ENCODE results near the gene KIF16B.

DNA sequence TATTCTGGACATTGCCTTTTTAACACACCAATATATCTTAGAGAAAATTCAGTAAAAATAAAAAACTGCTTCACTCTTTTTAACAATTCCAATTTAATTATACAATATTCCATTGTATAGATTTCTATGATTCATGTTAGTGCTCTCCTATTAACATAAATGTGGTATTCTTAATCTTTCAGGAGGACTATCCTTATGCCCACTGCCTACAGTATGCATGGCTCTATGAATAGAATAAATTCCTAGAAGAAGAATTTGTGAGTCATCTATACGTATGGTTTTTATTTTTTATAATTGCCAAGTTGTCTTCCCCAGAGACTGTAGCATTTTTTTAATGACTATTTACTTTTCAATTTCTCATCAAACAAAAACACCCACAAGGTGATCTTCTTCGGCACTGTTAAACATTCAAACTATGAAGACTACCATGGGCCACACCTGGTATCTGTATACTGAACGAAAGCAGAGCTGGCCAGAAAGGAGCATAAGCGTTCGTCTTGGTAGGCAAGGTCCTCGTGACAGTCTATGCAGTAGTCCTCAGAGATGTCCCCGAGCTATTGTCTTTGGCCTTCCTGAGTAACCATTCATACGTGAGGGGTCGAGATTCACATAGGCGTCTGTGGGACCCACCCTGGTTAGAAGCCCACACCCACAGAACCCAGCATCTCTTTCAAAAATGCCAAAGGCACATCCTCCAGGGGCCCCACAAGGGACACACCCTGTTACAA lies 74.6 kb downstream of the KIF16B start:
- TF ChIP-seq, protein P1, sequence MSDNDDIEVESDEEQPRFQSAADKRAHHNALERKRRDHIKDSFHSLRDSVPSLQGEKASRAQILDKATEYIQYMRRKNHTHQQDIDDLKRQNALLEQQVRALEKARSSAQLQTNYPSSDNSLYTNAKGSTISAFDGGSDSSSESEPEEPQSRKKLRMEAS (CRISPR knock-in tag; IDR thresholded peaks at IDR 0.05): no peak
- TF ChIP-seq, protein P2, sequence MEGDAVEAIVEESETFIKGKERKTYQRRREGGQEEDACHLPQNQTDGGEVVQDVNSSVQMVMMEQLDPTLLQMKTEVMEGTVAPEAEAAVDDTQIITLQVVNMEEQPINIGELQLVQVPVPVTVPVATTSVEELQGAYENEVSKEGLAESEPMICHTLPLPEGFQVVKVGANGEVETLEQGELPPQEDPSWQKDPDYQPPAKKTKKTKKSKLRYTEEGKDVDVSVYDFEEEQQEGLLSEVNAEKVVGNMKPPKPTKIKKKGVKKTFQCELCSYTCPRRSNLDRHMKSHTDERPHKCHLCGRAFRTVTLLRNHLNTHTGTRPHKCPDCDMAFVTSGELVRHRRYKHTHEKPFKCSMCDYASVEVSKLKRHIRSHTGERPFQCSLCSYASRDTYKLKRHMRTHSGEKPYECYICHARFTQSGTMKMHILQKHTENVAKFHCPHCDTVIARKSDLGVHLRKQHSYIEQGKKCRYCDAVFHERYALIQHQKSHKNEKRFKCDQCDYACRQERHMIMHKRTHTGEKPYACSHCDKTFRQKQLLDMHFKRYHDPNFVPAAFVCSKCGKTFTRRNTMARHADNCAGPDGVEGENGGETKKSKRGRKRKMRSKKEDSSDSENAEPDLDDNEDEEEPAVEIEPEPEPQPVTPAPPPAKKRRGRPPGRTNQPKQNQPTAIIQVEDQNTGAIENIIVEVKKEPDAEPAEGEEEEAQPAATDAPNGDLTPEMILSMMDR (IDR thresholded peaks at IDR 0.05): no peak
- TF ChIP-seq SP1 (CRISPR knock-in tag; conservative IDR thresholded peaks at IDR 0.05) (no peak), NFE2L1 (CRISPR knock-in tag; IDR thresholded peaks at IDR 0.05) (no peak), JUN (CRISPR knock-in tag; IDR thresholded peaks at IDR 0.05) (no peak)

Measured in WTC11 (cell line).